GM18498 (cell line): ENCODE measurements around the gene EMC1.
"Not testable (repeated sequence)": the region's sequence is repeated elsewhere in the genome, so short reads cannot be mapped to it uniquely, and the experiment has no call there.

Experiments
- ATAC-seq: cut with Tn5 transposase; IDR thresholded peaks from one replicate; pipeline ENCODE4 v1.9.1; 2021; ENCODE audit warnings: mild to moderate bottlenecking, moderate library complexity; ENCODE audit not compliant: unreplicated experiment

The EMC1 gene

DNA sequence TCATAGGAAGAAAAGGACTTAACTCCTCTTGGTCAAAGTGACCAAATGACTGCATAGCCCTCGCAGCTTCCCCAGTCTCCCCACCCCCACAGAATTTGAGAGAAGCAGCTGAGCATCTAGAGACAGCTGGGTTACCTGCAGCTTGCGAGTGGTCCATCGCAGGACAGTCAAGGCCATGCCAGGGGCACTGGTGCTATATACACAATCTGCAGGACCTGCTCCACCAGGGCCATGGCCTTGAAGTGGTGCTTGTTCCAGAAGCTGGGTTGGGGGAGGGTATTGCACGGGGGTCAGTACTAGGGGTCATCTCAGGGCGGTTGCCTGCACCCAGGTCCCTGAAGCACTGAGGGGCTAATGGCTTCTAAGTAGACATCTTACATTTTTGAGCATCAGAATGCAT, 10.7 kb upstream of the EMC1 start:
- ATAC-seq = no peak

DNA sequence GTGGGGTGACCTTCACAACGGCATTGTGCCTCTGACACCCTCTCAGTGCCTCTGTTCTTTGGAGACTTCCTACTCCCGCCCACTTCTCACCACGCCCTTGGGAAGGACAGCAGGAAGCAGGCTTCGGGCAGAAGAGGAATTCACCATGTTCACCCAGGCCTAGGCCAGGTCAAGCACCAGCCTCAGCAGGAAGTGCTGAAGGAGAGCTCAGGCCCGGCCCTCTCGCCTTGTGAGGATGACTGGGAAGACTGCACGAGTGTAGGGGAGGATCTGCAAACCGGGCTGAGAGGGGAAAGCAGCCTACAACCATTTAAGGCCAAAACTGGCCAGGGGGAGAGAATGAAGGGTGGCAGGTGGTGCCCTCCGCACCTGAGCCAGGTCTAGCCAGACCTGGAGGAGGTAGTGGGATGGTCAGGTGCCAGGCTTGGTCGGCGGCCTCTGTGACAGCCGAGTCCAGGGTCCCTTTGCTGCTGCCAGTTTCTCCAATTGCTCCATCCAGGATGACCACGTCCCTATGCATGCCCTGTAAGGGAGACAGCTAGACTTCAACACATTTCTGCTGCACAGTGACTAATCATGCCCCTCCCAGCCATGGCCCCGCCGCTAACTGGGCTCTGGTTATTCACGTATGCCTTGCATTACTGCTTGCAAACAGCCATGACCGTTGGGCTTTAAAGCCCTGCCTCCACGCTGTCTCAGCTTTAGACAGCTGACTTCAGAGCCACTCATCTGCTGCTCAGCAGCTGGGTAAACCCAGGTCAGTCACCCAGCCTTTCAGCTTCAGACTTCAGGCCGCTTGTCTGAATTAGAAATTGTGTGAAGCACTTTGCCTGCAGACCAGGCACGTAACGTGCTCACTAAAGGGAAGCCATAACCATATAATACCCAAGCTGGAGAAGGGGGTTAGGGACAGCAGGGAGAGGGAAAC, 9.2 kb upstream of the EMC1 start:
- ATAC-seq = no peak

- no peak for ATAC-seq
Observed at GRCh38 chr1:19258353-19258752, 7.0 kb upstream of the EMC1 start.

- no peak for ATAC-seq
Observed at GRCh38 chr1:19257178-19257914, 6.0 kb upstream of the EMC1 start.

- ATAC-seq = not testable (repeated sequence)
Observed at GRCh38 chr1:19256301-19256700, 5.0 kb upstream of the EMC1 start.

- no peak for ATAC-seq
Observed at GRCh38 chr1:19255288-19255687, 4.0 kb upstream of the EMC1 start.

DNA sequence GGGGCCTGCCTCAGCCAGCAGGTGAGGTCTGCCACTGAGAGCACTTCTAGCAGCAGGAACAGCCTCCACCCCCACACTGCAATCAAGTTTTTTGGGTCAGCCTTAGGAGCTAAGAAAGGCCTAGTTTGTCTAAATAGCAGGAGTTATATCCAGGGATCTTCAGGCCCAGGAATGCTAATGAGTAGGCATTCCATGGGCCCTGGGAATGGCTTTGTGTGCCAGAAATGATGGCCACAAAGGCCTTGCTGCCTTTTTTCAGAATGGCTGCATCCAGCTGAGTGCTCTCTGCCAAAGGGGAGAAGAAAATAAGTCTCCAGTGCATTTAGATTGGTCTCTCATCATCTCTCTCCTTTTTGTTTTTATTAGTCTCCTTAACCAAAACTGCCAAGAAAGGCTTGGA, 3.1 kb upstream of the EMC1 start:
- no peak for ATAC-seq

- no peak for ATAC-seq
Observed at GRCh38 chr1:19250629-19251304, 557 bp downstream of the EMC1 start.

DNA sequence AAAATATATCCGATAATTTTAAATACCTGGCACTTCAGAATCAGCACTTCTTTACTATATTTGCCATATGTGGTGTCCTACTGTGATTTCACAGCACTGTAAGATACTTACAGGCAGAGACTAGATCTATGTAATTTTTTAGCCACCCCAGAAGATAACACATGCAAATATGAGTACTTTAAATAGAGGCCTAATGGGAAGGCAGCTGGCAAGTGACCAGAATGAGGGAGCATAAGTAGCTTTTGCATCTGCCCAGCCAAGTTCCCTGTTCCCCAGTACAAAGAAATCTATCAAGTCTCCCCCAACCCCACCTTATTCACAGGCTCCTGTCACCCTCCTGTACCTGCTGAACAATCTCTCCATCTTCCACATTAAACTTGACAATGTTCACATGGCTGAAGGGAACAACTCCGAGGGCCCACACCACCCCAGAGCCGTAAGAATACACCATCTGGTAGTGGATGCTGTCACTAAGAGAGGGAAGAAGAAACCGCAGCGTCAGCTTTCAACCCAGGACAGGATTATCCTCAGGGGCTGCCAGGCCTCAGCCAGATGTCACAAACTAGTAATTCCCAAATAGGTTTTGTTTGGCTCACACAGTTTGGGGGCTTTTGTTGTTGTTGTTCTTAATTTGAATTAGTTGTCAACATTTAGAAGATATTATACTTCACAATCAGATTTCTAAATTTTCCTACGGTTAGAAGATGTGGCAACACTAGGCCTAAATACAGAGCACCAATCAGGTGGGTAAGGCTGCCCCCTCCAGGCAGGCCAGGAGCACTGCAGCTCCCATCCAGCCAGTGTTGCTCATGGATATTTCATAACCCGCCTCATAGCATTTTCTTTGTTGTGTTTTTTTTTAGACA, 10.4 kb downstream of the EMC1 start:
- ATAC-seq = no peak

DNA sequence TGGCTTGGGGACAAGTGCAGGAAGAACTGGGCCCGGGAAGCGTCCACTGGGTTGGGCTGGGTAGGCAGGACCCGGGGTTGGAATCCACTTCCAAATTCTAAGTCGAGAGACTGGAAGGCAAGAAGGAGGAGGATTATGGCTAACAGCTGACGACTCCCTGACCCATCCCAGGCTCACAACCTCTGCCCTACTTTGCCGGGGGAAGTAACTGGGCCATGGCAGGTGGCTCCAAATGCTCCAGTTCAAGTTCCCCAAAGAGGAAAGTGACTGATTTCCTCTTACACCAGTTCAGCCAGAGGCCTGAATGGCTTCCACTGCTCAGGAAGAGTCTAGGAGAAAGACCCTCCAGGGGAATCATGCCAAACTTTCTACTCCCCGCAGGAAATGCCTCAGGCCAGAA, 11.4 kb downstream of the EMC1 start:
- no peak for ATAC-seq

DNA sequence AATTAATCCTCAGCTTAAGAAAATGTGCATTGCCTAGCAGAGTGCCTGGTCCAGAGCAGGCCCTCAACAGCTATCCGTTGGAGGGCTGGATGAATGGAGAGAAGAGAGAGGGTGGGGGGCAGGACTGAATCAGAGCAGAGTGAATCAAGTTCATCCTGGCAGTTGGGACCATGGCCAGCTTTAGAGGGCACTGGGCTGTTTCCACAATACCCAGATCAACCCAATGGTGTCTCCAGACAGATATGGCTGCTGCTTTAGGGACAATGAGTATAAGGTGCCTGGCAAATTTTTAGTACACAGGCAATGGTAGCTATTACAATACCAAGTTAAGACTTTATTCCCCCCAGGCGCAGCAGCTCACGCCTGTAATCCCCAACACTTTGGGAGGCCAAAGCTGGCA, 17.1 kb downstream of the EMC1 start:
- no peak for ATAC-seq

GRCh38 chr1:19232524-19232846, 18.8 kb downstream of the EMC1 start:
- ATAC-seq = no peak

GRCh38 chr1:19231736-19232523, 19.4 kb downstream of the EMC1 start:
- ATAC-seq = not testable (repeated sequence)

DNA sequence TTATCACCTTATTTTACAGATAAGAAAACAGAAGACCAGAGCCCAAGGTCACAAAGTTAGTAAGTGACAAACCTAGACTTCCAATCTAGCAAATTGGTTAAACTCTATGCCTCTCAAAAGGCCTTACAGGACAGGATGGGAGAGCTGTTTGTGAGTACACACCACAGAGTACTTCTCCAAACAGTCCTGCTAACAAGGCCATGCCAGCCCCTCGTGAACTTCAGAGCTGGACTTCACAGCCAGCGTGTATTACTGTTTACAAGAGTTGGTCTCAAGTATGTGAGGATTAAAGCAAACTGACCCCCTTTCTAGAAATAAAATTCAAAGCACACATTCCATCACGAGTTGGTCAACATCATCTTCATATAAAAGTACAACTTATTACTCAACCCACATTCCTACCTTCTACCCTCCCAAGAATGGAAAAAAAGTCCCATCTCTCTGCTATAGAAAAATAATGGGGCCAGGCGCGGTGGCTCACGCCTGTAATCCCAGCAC, 21.4 kb downstream of the EMC1 start:
- no peak for ATAC-seq

- no peak for ATAC-seq
Observed at GRCh38 chr1:19229229-19229628, 22.1 kb downstream of the EMC1 start.

DNA sequence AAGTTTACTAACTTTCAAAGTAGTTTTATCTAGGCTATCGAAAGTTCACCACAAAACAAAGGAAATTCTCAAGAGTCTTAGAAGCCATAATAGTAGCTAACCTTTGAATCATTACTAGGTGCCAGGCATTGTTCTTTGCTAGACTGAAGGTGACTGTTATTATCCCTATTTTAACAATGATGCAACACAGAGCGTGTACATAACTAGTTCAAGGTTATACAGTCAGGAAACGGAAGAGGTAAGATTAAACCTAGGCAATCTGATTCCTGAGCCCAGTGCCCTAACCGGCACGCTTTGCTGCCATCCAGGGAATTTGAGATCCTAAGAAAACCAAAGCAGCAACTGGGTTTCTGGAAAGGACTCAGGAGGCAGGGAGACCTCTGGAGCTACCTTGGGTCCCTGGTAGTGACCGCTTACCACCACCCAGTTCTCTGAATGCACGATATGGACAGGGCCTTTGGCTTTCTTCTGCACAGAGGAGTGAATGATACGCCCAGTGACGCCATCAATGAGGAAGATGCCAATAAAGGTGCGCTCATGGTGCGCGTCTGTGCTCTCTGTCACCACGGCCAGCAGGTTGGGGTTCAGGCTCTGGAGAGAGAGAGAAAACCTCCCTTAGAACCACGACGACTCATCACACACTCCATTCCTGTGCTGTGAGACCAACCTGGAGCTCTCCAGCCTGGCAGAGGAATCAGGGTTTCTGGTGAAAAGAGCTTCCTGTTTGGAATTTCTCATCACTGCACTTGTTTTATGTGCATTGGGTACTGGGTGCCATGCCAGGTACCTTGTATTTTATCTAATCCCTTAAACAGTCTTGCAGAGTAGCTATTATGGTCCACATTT, 28.1 kb downstream of the EMC1 start:
- ATAC-seq = no peak

DNA sequence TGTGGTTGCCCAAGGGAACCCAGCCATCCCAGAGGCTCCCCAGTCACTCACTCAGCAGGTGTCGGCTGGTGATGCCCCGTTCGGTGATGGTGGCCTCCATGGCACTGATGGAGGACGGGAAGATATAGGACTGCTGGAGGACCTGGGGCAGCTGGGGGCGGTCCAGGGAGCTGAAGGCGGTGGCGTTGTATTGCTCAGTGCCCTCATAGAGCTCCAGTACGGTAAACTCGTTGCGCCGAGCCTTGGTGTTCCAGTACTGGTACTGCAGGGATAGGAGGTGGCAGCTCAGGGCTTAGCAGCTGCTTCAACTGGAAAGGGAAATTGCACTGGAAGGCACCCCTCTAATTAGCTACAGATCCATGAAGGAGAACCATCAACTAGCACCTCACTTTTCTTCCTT, 28.8 kb downstream of the EMC1 start:
- no peak for ATAC-seq

GRCh38 chr1:19220991-19221390, 30.3 kb downstream of the EMC1 start:
- ATAC-seq = no peak
